ENCODE data around the gene VRK1.

DNA sequence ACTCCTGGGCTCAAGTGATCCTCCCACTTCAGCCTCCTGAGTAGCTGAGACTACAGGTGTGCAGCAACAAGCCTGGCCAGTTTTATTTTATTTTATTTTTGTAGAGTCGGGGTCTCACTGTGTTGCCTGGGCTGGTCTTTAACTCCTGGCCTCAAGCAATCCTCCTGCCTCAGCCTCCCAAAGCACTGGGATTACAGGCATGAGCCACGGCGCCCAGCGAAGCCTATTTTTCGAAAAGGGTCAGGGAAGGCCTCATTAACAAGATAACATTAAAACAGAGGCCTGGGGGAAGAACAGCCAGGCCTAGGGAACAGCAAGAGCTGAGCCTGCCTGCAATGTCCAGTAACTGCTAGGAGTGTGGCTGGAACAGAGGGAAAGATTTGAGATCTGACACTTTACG, 36.1 kb upstream of the VRK1 start:
- TF ChIP-seq, protein P1, sequence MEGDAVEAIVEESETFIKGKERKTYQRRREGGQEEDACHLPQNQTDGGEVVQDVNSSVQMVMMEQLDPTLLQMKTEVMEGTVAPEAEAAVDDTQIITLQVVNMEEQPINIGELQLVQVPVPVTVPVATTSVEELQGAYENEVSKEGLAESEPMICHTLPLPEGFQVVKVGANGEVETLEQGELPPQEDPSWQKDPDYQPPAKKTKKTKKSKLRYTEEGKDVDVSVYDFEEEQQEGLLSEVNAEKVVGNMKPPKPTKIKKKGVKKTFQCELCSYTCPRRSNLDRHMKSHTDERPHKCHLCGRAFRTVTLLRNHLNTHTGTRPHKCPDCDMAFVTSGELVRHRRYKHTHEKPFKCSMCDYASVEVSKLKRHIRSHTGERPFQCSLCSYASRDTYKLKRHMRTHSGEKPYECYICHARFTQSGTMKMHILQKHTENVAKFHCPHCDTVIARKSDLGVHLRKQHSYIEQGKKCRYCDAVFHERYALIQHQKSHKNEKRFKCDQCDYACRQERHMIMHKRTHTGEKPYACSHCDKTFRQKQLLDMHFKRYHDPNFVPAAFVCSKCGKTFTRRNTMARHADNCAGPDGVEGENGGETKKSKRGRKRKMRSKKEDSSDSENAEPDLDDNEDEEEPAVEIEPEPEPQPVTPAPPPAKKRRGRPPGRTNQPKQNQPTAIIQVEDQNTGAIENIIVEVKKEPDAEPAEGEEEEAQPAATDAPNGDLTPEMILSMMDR (IDR thresholded peaks at IDR 0.05), result no peak
- TF ChIP-seq POLR2AphosphoS5 (IDR thresholded peaks at IDR 0.05; ENCODE audit: low read depth, low read length), result no peak

Data from Panc1 (cell line).